Adipose tissue (tissue), 3 donors: Measurements from ENCODE around the gene SNRNP40. TPM values are rescaled to one million over a fixed set of nuclear protein-coding genes. Genes with fewer than 3 reads are reported as not detected.

Experiments used
- H3K27ac ChIP-seq: one replicate; pipeline ENCODE4 v1.5.1; 2013; ENCODE audit warnings: low read depth, low read length
- WGBS, 3 donors: extraction: QIAGEN DNeasy Blood & Tissue Kit; methylation state at CpG; one replicate each; pipeline ENCODE4 v1.1.7; 2013; 5-methylcytosine and 5-hydroxymethylcytosine counted together
- polyA plus RNA-seq, 3 donors: library from polyadenylated mRNA; stranded (reverse); fragments of 200-250 nt; gene quantifications; one replicate each; pipeline ENCODE4 v1.2.3, GENCODE V29; 2013
- donor health status: healthy with polysubstance abuse.
- donor health status: Bipolar disorder and iron deficiency.
- donor health status: healthy.

The SNRNP40 gene
- polyA plus RNA-seq, 3 donors = 9.2 to 29.1 (median 21.4) TPM

DNA sequence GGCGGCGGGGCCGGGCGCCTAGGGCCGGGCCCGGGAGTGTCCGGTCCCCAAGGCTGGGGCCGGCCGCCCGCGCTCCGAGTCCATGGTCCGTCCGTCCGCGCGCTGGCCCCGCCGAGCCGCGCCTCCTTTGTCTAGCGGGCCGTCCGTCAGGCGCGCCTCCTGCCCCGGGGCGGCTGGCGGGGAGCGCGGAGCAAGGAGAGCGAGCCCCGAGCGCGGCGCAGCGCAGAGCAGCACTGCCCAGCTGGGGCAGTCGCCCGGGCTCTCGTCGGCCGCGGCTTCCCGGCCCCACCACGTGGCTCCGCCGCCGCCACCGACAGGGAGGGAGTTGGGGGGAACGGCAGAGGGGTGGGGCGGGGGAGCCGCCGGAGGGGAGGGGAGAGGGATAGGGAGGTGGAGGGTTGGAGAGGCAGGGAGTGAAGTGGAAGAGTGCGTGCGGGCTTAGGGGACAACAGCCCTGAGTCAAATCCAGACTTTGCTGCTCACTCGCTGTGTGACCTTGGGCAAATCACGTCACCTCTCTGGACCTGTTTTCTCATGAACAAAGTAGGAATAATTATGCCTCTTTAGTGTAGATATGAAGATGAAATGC is 56.8 kb downstream of the SNRNP40 start, which contains the start of gene NKAIN1:
NKAIN1 (minus strand) TSS at position 235 of the 589 bp plus-strand sequence. CDS start 340 bp downstream, outside the sequence.
- 0 to 3% (median 1%) methylated on average over 42 to 57 of the region's 57 CpGs for WGBS, 3 donors
- no peak within 1 kb of the TSS for H3K27ac ChIP-seq

DNA sequence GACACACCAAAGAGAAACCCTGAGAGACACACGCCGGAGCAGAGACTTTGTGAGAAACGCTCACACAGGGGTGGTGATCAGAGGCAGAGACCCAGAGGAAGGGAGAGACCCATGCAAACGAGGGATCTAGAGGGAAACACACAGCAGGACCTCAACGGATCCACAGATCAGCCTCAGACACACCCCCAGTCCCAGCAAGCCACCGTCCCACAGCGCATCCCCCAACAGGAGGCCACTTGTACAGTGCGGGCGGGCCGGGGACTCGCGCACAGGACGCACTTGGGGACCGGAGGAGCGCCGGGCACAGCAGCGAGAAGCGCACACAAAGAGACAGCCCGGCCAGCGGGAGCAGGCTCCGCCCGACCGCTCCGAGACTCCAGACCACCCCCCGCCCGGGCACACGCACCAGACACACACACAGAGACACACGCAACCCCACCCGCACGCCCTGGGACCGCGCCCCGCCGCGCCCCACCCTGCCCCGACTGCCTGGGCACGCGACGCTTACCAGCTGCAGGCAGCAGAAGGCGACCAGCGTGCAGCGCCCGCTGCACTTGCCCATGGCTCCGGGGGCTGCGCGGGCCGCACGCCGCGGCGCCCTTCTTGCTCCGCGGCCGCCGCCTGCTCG is 57.5 kb downstream of the SNRNP40 start:
- 1% methylated on average over 48 to 56 of the region's 56 CpGs for WGBS, 3 donors

DNA sequence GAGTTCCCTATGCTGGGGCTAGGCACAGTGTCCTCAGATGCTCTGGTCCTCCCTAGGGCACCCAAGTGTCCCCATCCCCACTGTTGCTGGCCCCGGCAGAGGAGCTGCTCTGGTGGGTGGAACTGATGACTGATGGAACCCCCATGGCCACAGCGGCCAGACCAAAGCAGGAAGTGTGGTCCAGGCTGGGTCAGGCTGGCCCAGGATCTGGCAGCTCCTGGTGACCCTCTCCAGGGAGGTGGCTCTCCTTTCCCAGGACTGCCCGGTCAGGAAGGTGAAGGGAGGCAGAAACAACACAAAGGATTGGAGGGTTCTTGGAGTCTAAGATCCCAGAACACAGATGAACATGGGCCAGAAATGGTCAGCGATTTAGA is 58.0 kb downstream of the SNRNP40 start:
- 14 to 27% (median 24%) methylated on average over 4 of the region's 4 CpGs for WGBS, 3 donors
- H3K27ac ChIP-seq = no peak overlapping the region

More for the DNA sequence above, 57.5 kb downstream of the SNRNP40 start:
- H3K27ac ChIP-seq = no peak overlapping the region

DNA sequence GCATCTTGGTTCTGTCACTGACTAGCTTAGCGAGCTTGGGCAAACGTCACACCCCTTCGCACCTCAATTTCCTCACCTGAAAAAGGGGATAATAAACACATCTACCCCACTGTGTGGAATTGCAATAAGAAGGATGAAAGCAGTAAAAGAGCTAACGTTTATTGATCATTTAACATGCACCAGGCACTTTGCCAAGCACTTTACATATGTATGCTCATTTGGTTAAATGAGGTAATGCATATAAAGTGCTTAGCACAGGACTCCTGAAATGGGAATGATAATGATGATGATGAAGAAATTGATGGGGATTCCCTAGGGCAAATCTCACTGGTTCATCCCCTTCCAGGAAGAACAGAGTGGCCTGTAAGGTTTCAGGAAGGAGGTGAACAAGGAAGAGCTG is 61.7 kb downstream of the SNRNP40 start:
- WGBS, 3 donors = 50 to 64% (median 57%) methylated on average over 4 of the region's 4 CpGs

GRCh38 chr1:31234123-31234708 is 62.4 kb downstream of the SNRNP40 start:
- WGBS, 3 donors = 56 to 63% (median 56%) methylated on average over 12 of the region's 12 CpGs
- no peak overlapping the region for H3K27ac ChIP-seq

More for the DNA sequence above, 61.7 kb downstream of the SNRNP40 start:
- H3K27ac ChIP-seq = no peak overlapping the region

DNA sequence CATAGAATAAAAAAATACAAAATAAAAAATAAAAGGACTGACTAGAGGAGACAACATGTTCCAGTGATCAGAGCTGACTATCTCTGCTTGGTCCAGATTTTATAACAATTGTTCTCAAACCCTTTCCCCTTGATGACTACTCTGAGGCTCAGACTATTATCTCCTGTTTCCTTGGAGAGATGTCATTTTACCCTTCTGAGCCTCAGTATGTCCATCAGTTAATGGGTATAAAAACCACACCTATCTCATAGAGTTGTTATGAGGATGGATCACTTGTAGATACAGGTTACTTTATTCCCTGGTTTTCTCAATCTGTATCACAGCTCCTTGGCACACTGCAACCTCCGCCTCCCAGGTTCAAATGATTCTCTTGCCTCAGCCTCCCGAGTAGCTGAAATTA is 63.9 kb downstream of the SNRNP40 start:
- H3K27ac ChIP-seq = no peak overlapping the region
- WGBS, 3 donors = 92 to 97% (median 96%) methylated on average over 2 of the region's 2 CpGs

DNA sequence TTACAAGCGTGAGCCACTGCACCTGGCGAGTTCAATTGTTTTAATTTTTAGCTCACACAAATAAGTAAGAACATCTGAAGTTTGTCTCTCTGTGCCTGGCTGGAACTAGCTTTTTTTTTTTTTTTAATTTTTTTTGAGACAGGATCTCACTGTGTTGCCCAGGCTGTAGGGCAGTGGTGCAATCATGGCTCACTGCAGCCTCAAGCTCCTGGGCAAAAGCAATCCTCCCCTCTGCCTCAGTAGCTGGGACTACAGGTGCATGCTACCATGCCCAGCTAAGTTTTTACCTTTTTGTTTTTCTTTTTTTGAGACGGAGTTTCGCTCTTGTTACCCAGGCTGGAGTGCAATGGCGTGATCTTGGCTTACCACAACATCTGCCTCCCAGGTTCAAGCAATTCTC is 64.8 kb downstream of the SNRNP40 start:
- 90 to 94% (median 93%) methylated on average over 5 of the region's 5 CpGs for whole genome bisulfite sequencing, 3 donors
- H3K27ac ChIP-seq = no peak overlapping the region

- no peak overlapping the region for H3K27ac ChIP-seq
- WGBS, 3 donors = 52 to 58% (median 58%) methylated on average over 3 of the region's 3 CpGs
Measured at GRCh38 chr1:31230378-31230777, 66.2 kb downstream of the SNRNP40 start.

DNA sequence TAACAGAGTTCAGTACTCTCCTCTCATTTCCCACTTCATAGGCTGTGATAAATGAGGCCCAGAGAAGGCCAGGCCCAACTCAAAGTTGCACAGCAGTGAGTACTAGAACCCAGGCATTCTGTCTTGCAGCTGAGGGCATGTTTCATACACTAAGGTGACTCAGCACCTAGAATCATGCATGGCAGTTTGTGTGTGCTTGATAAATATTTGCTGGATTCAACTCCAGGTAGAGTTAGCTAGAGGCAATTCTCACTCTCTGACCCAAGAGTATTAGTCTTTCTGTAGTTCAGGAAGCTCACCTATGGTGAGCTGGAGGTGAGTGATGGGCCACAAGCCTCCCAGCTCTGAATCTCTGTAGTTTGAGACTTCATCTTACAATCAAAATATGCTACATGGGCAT is 67.6 kb downstream of the SNRNP40 start:
- H3K27ac ChIP-seq = no peak overlapping the region

- no peak overlapping the region for H3K27ac ChIP-seq
- 70 to 83% (median 80%) methylated on average over 5 of the region's 5 CpGs for WGBS, 3 donors
Measured at GRCh38 chr1:31227891-31228568, 68.6 kb downstream of the SNRNP40 start.

DNA sequence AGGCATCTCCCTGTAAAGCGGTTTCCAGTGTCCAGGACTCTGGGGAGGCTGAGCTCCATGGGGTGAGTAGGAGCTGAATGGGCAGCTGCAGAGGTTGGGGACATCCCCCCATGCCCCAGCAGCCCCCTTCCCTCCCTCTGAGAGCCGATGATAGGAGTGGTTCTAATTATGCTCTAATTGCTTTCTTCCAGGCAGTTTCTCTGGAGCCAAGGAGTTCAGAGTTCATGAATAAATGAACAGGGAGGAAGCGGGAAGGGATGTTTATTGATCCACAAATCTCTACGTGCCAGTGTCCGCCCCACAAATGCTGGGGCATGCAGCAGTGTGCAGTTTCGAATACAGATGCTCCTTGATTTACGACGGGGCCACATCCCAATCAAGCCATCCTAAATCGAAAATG is 72.5 kb downstream of the SNRNP40 start:
- 38 to 50% (median 42%) methylated on average over 9 of the region's 9 CpGs for WGBS, 3 donors
- no peak overlapping the region for H3K27ac ChIP-seq

DNA sequence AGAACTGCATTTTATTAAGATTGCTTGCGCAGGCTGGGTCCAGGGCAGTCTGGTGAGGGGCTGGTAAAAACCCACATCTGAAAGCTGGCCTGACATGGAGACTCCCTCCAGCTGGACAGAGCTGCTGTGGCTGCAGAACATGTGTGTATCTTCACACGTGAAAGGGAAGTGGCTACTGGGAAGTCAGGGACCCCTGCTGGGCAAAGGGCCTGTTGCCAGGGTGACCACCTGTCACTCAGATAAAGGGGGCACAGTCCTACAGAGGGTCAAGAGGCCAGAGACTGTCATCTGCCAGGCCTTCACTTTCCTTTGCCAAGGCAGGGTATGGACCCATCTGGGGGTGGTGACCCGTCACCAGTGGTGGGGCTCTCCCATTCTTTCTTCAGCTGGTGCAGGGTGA is 74.4 kb downstream of the SNRNP40 start:
- H3K27ac ChIP-seq = no peak overlapping the region
- 65 to 86% (median 69%) methylated on average over 3 of the region's 3 CpGs for WGBS, 3 donors

DNA sequence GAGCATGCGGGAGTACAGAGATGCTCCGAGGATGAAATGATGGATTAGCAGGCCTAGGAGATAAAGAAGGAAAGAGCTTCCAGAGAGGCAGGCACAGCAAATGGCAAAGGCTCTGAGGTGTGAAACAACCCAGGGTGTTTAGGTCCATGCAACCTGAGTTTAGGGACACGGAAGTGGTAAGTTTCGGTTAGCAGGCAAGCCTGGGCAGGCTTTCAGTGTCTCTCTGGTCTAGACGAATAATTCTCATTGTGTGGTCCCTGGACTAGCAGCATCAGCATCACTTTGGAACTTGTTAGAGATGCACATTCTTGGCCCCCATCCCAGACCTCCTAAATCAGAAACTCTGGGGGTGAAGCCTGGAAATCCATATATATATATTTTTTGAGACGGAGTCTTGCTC is 75.5 kb downstream of the SNRNP40 start:
- 88 to 91% (median 89%) methylated on average over 6 of the region's 6 CpGs for WGBS, 3 donors
- no peak overlapping the region for H3K27ac ChIP-seq

GRCh38 chr1:31219489-31219888 is 77.1 kb downstream of the SNRNP40 start:
- H3K27ac ChIP-seq = no peak overlapping the region
- 88 to 98% (median 94%) methylated on average over 6 of the region's 6 CpGs for WGBS, 3 donors

DNA sequence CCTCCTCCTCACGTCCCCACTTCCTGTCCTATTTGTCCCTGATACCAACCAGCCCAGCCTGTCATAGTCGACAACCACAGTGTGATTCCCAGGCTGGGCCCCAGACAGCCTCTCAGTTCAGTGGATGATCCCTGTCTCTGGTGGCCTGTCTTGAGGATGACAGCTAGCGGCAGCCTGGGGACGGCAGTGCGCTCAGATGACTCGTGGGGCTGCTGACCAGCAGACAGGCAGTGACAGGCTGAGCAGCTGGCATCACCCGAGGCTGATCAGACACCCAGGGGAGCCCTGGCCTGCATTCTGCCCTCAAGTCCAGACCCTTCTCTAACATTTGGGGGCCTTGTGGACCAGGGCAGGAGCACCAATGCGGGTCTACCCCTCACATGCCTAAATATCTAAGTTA is 77.9 kb downstream of the SNRNP40 start:
- no peak overlapping the region for H3K27ac ChIP-seq
- 73 to 85% (median 78%) methylated on average over 8 of the region's 8 CpGs for WGBS, 3 donors

DNA sequence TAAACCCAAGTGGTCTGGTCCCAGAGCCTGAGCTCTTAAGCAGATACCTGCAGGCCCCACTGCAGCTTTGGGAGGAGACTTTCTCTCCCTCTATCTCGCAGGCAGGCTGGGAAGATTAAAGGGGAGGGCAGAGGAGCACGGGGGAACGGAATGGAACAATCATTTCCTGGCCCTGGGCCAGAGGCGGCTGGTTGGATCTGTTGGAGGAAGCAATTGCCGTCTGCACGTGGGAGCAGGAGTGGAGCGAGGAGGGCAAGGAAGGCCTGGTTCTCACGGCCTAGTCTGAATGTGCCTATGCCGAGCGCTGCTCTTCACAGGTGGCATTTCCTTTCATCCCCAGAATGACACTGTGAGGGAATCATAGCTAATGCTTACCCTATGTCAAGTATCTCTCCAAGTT is 80.6 kb downstream of the SNRNP40 start:
- WGBS, 3 donors = 15 to 44% (median 17%) methylated on average over 10 of the region's 10 CpGs

GRCh38 chr1:31215065-31215570 is 81.5 kb downstream of the SNRNP40 start:
- WGBS, 3 donors = 51 to 71% (median 55%) methylated on average over 11 of the region's 11 CpGs
- no peak overlapping the region for H3K27ac ChIP-seq

More for the DNA sequence above, 80.6 kb downstream of the SNRNP40 start:
- H3K27ac ChIP-seq = no peak overlapping the region

DNA sequence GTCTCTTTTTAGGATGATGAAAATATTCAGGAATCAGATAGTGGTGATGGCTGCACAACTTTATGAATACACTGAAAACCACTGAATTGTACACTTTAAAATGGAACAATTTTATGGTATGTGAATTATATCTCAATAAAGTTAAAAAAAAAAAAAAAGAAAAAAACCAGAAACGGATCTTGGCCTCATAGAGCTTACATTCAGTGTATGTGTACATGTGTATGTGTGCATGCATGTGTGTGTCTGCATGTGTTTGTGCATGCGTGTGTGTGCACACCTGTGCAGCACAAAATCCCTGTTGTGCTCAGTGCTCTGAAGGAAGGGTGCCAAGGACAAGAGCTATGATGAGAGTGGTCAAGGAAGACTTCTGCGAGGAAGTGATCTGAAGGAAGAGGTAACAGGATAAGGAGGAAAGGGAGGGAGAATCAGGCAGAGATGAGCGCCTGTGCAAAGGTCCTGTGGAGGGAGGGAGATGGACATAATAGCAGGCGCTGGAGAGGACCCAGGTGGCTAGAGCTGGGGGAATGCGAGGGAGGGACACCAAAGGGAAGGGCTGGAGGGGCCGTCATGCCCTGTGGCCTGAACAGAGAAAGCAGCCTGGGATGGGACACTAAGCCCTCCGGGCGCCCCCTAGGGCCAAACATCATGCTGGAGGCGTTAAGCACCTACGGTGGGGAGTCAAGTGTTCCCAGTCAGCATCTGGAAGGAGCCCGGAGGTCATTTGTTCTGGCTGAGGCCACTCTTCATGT is 82.1 kb downstream of the SNRNP40 start:
- H3K27ac ChIP-seq = no peak overlapping the region
- 48 to 65% (median 54%) methylated on average over 12 of the region's 12 CpGs for WGBS, 3 donors
